GM19372 (cell line): ENCODE results near the gene TGFA.

Experiments used
- ATAC-seq: cut with Tn5 transposase; IDR thresholded peaks from one replicate; pipeline ENCODE4 v1.9.1; 2021; ENCODE audit warnings: mild to moderate bottlenecking, low read depth, moderate library complexity; ENCODE audit not compliant: unreplicated experiment

TGFA gene

GRCh38 chr2:70554338-70554892 is 789 bp upstream of the TGFA start:
- ATAC-seq = no peak

DNA sequence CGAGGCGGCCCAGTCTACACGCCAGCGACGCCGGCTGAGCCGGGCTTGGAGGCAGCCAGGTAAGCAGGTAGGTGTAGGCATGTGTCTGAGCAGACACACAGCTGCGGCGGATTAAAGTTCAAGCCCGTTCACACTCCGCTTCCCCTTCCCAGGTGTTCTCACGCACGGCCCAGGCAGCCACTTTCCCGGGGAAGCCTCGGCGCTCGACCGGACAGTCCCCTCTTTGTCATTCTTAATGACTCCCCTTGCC is 367 bp downstream of the TGFA start:
- ATAC-seq = peak; percentile 7

- ATAC-seq = no peak
These were observed 909 bp downstream of the TGFA start for GRCh38 chr2:70552501-70553333.

- ATAC-seq = no peak
These were observed 2.5 kb downstream of the TGFA start for GRCh38 chr2:70551167-70551566.

DNA sequence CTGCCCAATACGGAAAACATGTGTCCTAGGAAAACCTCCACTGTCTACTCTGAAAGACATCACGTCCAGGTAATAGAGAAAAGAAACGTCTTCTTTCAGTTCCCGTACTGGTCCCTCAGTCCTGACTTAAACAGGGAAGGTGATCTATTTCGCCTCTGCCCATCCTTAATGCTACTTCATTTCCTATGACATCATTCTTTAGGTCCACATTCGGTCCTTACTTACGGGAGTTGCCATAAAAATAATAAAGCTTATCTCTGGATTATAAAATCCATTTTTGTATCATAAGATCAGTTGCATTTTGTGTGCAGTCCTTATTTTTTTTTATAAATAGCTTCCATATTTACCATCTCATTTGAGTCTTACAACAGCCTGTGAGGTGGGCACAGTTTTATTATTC is 3.7 kb downstream of the TGFA start:
- no peak for ATAC-seq

DNA sequence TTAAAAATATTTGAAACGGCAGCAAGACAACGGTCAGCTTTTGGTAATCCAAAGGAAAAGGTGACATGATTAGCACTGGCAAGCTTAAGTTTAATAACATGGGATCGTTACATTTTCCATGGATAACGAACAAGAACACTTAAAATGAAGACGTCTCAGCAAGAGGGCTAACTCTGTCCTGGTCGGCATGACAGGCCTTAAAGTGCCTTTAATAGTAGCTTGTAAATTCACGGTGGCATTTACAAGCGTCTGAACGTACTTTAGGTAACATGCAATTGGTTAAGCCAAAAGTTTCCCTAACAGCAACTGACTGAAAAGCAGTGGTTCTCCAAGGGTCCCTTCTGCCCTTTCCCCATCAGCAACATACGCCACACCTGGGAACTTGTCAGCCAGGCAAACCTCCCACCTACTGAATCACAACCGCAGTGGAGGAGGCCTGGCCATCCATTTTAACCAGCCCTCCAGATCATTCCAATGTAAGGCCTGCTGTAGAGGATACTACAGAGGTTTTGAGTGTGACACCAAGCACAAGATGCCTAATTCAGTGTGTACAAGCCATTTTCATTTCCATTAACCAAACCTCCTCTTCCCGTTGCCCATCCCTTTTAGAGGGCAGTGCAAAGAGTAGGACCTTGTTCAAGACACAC is 4.4 kb downstream of the TGFA start:
- ATAC-seq = no peak

GRCh38 chr2:70548233-70548632 is 5.4 kb downstream of the TGFA start:
- ATAC-seq = no peak

DNA sequence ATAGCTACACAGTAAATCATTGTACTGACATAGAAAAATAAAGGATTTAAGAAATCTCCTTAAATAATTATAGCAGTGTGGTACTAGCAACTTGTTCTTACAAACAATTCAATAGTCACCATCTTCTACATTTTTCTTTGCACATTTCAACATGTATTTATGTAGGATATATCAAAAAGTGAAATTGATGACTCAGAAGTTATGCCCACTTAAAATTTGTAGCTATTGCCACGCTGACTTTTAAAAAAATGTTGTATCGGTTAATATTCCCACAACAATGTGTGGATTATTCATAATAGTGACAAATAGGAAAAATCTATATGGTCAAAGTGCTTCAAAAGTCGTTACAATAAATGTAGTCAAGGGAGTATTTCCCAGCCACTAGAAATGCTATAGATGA is 6.7 kb downstream of the TGFA start:
- ATAC-seq = no peak

GRCh38 chr2:70546376-70546775 is 7.2 kb downstream of the TGFA start:
- no peak for ATAC-seq

DNA sequence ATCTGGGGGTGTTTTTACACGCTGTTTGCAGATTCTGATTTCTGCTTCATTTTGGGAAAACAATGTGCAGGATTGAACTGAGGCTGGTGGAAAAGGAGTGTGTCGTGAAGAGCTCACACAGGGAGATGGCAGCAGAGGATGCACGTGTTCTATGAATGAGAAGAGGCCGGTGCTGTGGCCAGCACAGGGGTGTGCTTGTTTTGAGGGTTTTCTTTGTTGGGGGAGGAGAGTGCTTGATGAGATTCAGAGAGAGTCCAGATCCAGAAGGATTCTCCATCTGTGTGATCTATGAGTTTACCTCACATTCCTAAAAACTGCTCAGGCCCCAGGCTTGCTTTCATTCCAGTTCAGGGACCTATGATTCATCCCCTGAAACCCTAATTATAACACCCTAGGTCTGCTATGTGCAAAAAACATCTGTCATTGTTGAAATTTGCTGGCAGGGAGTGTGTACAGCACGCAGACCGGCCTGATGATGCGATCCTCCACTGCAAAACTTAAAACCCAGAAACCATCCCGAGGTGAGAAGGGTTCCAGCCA is 12.1 kb downstream of the TGFA start:
- ATAC-seq = no peak

- no peak for ATAC-seq
These were observed 15.8 kb downstream of the TGFA start for GRCh38 chr2:70537840-70538239.

GRCh38 chr2:70536517-70537055 is 17.0 kb downstream of the TGFA start:
- no peak for ATAC-seq

DNA sequence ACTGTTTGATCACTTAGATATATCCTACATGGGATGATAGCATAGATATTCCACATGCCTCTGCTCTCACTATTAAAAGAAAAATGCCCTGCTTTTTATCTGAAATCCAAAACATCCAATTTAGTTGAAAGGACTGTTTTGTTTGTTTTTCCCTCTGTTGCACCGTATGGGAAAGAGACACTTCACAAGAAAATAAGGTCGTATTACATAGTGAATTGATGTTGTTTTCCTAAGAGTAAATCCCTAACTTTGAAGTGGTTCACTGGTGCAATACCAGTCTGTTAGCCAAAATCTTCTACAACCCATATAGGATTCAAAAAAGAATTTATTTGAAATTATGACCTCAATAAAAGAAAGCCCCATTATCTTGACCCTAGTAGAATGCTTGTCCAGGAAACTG is 18.1 kb downstream of the TGFA start:
- no peak for ATAC-seq

DNA sequence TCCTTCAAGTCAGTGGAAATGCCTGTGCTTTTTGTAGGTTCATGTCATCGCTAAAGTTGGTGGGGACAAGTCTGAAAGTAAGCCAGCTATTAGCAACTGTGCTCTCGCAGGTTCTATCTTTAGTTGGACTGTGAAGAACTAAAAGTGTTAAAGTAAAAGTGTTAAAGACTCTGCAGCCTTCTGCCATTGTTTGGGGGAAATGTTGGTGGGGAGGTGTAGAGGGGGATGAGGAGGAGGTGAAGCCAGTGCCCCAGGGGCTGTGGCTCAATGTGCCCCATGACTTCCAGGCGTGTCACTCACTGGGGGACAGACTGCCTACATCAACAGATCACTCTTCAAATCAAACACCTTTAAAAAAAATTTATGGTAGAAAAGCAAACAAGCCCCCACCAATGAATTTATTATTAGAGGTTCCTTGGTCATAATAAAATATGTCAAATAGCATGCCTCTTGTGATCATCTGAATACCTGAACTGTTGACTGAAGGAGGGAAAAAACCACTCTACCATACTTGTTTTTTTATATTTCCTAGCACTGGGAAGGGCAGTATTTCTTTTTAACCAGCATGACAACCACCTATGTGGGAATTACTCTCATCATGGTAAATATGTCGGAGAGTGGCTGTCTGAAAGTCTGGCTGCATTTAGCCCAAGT is 19.3 kb downstream of the TGFA start:
- ATAC-seq = no peak

- ATAC-seq = no peak
These were observed 21.2 kb downstream of the TGFA start for GRCh38 chr2:70532244-70532935.

GRCh38 chr2:70531419-70532086 is 22.1 kb downstream of the TGFA start:
- ATAC-seq = no peak

- no peak for ATAC-seq
These were observed 24.0 kb downstream of the TGFA start for GRCh38 chr2:70529610-70530009.

DNA sequence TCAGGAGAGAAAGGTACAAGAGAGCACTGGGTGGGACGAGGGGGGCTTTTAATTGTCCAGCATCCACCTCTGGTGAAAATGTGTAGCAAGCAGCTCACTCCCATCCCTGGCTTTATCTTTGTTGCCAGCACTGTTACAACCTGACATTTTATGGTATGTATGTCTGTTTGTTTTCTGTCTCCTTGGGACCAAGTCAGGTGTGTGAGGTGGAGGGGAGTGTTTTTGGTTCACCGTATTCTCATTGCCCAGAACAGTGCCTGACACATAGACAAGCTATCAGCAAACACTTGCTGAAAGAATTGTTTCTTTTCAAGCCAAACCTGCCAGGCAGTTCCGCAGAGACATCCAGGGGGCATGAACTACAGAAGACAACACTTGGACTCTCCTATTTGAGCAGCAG is 24.7 kb downstream of the TGFA start:
- ATAC-seq = no peak

DNA sequence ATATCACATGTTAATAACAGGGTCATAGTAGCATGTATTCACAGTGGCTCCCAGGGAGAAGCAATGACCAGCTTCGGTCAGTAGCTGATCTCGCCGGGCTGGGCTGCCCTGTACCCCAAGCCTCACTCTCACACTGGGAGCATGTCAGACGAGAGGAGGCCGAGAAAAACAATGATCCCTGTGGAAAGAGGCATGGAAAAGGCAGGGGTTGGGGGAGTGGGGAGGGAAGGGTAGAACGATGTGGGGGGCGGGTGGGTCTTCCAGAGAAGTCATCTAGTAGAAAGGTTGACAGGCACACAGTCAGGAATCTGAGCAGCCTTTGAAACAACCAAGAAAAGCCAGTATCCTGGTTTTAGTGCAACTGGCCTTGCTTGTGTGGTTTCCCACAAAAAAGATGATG is 25.4 kb downstream of the TGFA start:
- ATAC-seq = no peak
